Measurements from ENCODE around the gene SCG3.
A peak's percentile ranks its signal among the peaks of the same experiment; 100 is the strongest.

The SCG3 gene

GRCh38 chr15:51680321-51680720 is 982 bp upstream of the SCG3 start:
- no peak for DNase-seq

GRCh38 chr15:51687565-51687964 is 6.3 kb downstream of the SCG3 start:
- no peak for DNase-seq

- no peak for DNase-seq
These were observed 7.6 kb downstream of the SCG3 start for GRCh38 chr15:51688863-51689262.

- no peak for DNase-seq
These were observed 10.9 kb downstream of the SCG3 start for GRCh38 chr15:51692154-51692553.

GRCh38 chr15:51696566-51696965 is 15.3 kb downstream of the SCG3 start:
- no peak for DNase-seq

- DNase-seq = no peak
These were observed 15.9 kb downstream of the SCG3 start for GRCh38 chr15:51697163-51697562.

GRCh38 chr15:51699373-51699772 is 18.1 kb downstream of the SCG3 start:
- no peak for DNase-seq

GRCh38 chr15:51702710-51703109 is 21.4 kb downstream of the SCG3 start:
- no peak for DNase-seq

- DNase-seq = no peak
These were observed 25.0 kb downstream of the SCG3 start for GRCh38 chr15:51706291-51706690.

GRCh38 chr15:51706926-51707608 is 25.8 kb downstream of the SCG3 start:
- DNase-seq = no peak

- DNase-seq = no peak
These were observed 26.7 kb downstream of the SCG3 start for GRCh38 chr15:51708013-51708412.

- DNase-seq = no peak
These were observed 27.7 kb downstream of the SCG3 start for GRCh38 chr15:51709031-51709430.

- DNase-seq = no peak
These were observed 32.9 kb downstream of the SCG3 start for GRCh38 chr15:51714162-51714561.

GRCh38 chr15:51714911-51715310 is 33.6 kb downstream of the SCG3 start:
- no peak for DNase-seq

GRCh38 chr15:51718219-51718618 is 36.9 kb downstream of the SCG3 start:
- DNase-seq = no peak

GRCh38 chr15:51718746-51719145 is 37.4 kb downstream of the SCG3 start:
- no peak for DNase-seq

GRCh38 chr15:51720201-51720995 is 39.1 kb downstream of the SCG3 start:
- no peak for DNase-seq

GRCh38 chr15:51721199-51721960 is 40.1 kb downstream of the SCG3 start:
- DNase-seq = no peak

- DNase-seq = no peak
These were observed 42.9 kb downstream of the SCG3 start for GRCh38 chr15:51724199-51724598.

- no peak for DNase-seq
These were observed 43.4 kb downstream of the SCG3 start for GRCh38 chr15:51724673-51725072.

- DNase-seq = no peak
These were observed 45.2 kb downstream of the SCG3 start for GRCh38 chr15:51726302-51727073.

- peak; percentile 9 for DNase-seq
These were observed 46.0 kb downstream of the SCG3 start for GRCh38 chr15:51727141-51727897.

Data from GDM1 (cell line).